K562 (cell line): ENCODE results near the gene PCSK5. TPM values are rescaled to one million over a fixed set of nuclear protein-coding genes. Genes with fewer than 3 reads are reported as not detected.

ENCODE experiments used
- ATAC-seq: fragments of 200-7000 bp; cut with Tn5 transposase; 3 replicates; pipeline ENCODE4 v1.9.1; 2020; ENCODE audit warnings: moderate library complexity
- BruUV-seq: library from RNA; stranded (reverse); fragments of 400-500 nt; replicated peaks from 2 replicates; lab custom pipeline; 2021; lab: Mats Ljungman, UMichigan
- CTCF ChIA-PET: fragments of 300-600 bp; formaldehyde crosslinking; extraction: SDS; loops from one replicate; lab custom pipeline; 2021; ENCODE audit warnings: low intra/inter-chr PET ratio; lab: Yijun Ruan, JAX
- POLR2A ChIA-PET: fragments of 300-600, 350-650 bp; sonication (Branson Sonifier 250); formaldehyde crosslinking; extraction: SDS; loops from one replicate; lab custom pipeline; 2021; ENCODE audit warnings: antibody characterized with exemption, inconsistent platforms; lab: Yijun Ruan, JAX
- DNase-seq, 4 experiments: peaks; one replicate each; pipeline versions ENCODE4 v3.0.0 to v3.0.0-alpha.2; 2011 to 2018; ENCODE audit warnings: low spot score in 3 of 4, mixed read lengths in 3 of 4; ENCODE audit errors: extremely low read depth in 1 of 4
- FAIRE-seq: peaks from 2 replicates; lab custom pipeline; 2011; peaks lifted over from hg19 to GRCh38; lab: Jason Lieb, UNC
- H2AFZ ChIP-seq: 2 replicates; pipeline ENCODE4 v1.6.0; 2011; ENCODE audit warnings: low read depth, low read length, control low read depth, inconsistent platforms
- H3K27ac ChIP-seq: fragments of 200-600 bp; 3 replicates; pipeline ENCODE4 v1.8.0; 2011; ENCODE audit warnings: low read depth, mild to moderate bottlenecking, control low read depth, inconsistent platforms, low read length, moderate library complexity, mixed read lengths; ENCODE audit errors: extremely low read depth
- H3K27me3 ChIP-seq, 2 experiments: fragments of 300-600 bp in 1 of 2; 2 replicates in 1 of 2; 3 replicates in 1 of 2; pipeline versions ENCODE4 v1.6.0 to v1.8.0; 2011; ENCODE audit warnings: inconsistent platforms in 2 of 2, low read length in 2 of 2, mild to moderate bottlenecking in 1 of 2, mixed read lengths in 1 of 2, moderate library complexity in 1 of 2; ENCODE audit not compliant: control insufficient read depth in 2 of 2, insufficient read depth in 2 of 2
- H3K36me3 ChIP-seq: fragments of 300-600 bp; 3 replicates; pipeline ENCODE4 v1.8.0; 2011; ENCODE audit warnings: mild to moderate bottlenecking, low read length, inconsistent platforms; ENCODE audit not compliant: control insufficient read depth, insufficient read depth
- H3K4me1 ChIP-seq, 2 experiments: fragments of 200-600 bp in 1 of 2; replicated peaks in 1 of 2; 2 replicates in 1 of 2; 3 replicates in 1 of 2; pipeline versions ENCODE4 v1.5.1 to v1.8.0; 2011; ENCODE audit warnings: inconsistent platforms in 2 of 2, low read length in 2 of 2, mild to moderate bottlenecking in 1 of 2, mixed read lengths in 1 of 2, moderate library complexity in 1 of 2; ENCODE audit not compliant: control insufficient read depth in 2 of 2, insufficient read depth in 2 of 2
- H3K4me2 ChIP-seq: 2 replicates; pipeline ENCODE4 v1.6.1; 2011; ENCODE audit warnings: low read length, control low read depth, inconsistent platforms, mixed read lengths; ENCODE audit not compliant: insufficient read depth
- H3K4me3 ChIP-seq: fragments of 200-600 bp; sonication (generic), shearing (Covaris generic); 2 replicates; pipeline ENCODE4 v1.5.1; 2016; ENCODE audit warnings: control low read depth, inconsistent platforms
- H3K79me2 ChIP-seq: fragments of 200-600 bp; 3 replicates; pipeline ENCODE4 v1.8.0; 2011; ENCODE audit warnings: low read length, inconsistent platforms; ENCODE audit not compliant: control insufficient read depth, insufficient read depth
- H3K9ac ChIP-seq, 2 experiments: 2 replicates each; pipeline versions ENCODE4 v1.6.0 to v1.6.1; 2011; ENCODE audit warnings: low read depth in 2 of 2, low read length in 2 of 2, control low read depth in 1 of 2, inconsistent platforms in 1 of 2, mild to moderate bottlenecking in 1 of 2, mixed read lengths in 1 of 2; ENCODE audit not compliant: insufficient read depth in 1 of 2
- H3K9me1 ChIP-seq: one replicate; pipeline ENCODE4 v1.6.0; 2011; ENCODE audit warnings: inconsistent platforms, mild to moderate bottlenecking, low read length, moderate library complexity; ENCODE audit not compliant: control insufficient read depth, insufficient read depth
- H3K9me3 ChIP-seq: replicated peaks from 2 replicates; pipeline ENCODE4 v1.5.1; 2011; ENCODE audit warnings: low read depth, low read length, inconsistent platforms; ENCODE audit not compliant: control insufficient read depth, insufficient read depth
- H4K20me1 ChIP-seq: replicated peaks from 2 replicates; pipeline ENCODE4 v1.6.1; 2011; ENCODE audit warnings: low read length, inconsistent platforms, mixed read lengths; ENCODE audit not compliant: control insufficient read depth, insufficient read depth
- BCL6 ChIP-seq: fragments of 250-450 bp; sonication (Bioruptor Pico); IDR thresholded peaks from 2 replicates; pipeline ENCODE4 v1.4.0; 2020
- BDP1 ChIP-seq: IDR thresholded peaks from 3 replicates; pipeline ENCODE4 v1.6.1; 2011; ENCODE audit not compliant: insufficient read length, insufficient read depth
- HMGN3 ChIP-seq: IDR thresholded peaks from 2 replicates; pipeline ENCODE4 v1.6.1; 2011; ENCODE audit warnings: borderline replicate concordance, low read depth, mild to moderate bottlenecking, mixed read lengths, low read length; ENCODE audit not compliant: insufficient read length; ENCODE audit errors: extremely low read depth
- HNRNPH1 ChIP-seq: fragments of 200-400 bp; formaldehyde crosslinking; optimal IDR thresholded peaks from 2 replicates; pipeline ENCODE3; 2017; ENCODE audit warnings: low read depth, mild to moderate bottlenecking, low read length, moderate library complexity
- JUN ChIP-seq, 2 experiments: sonication (generic) in 1 of 2; formaldehyde crosslinking in 1 of 2; IDR thresholded peaks; 2 replicates each; pipeline versions ENCODE4 v1.6.1 to v1.8.0; 2012 to 2022; ENCODE audit warnings: borderline replicate concordance in 2 of 2, mild to moderate bottlenecking in 2 of 2, improper control_type of control experiment in 1 of 2, low read depth in 1 of 2, low read length in 1 of 2, missing genetic modification reagents in 1 of 2
- JUNB ChIP-seq: fragments of 450-650 bp; formaldehyde crosslinking; conservative IDR thresholded peaks from 2 replicates; pipeline ENCODE4 v1.4.0; 2020; ENCODE audit warnings: mild to moderate bottlenecking
- MEIS2 ChIP-seq: fragments of 450-650 bp; IDR thresholded peaks from 2 replicates; pipeline ENCODE4 v1.6.1; 2014; ENCODE audit warnings: mild to moderate bottlenecking; ENCODE audit not compliant: partially characterized antibody
- SLC30A9 ChIP-seq: fragments of 250-450 bp; sonication (Bioruptor Pico); IDR thresholded peaks from 2 replicates; pipeline ENCODE4 v1.8.0; 2022; ENCODE audit warnings: mild to moderate bottlenecking, moderate library complexity
- ZNF444 ChIP-seq: fragments of 250-450 bp; sonication (Bioruptor Pico); IDR thresholded peaks from 2 replicates; pipeline ENCODE4 v1.4.0; 2020; ENCODE audit warnings: mild to moderate bottlenecking, moderate library complexity
- WGBS: fragments of 100-300 bp; shearing (Covaris generic); methylation state at CpG from one replicate; pipeline ENCODE4 v1.1.6; 2016; ENCODE audit warnings: low coverage, mixed read lengths; ENCODE audit not compliant: insufficient coverage; ENCODE audit errors: missing lambda C conversion rate; 5-methylcytosine and 5-hydroxymethylcytosine counted together
- in situ Hi-C: fragments of 300-500 bp; cut with MboI; formaldehyde crosslinking; loops from 4 replicates; pipeline ENCODE4 v1.15.0; 2018; ENCODE audit warnings: inconsistent platforms, mixed read lengths
- intact Hi-C: fragments of 100-400 bp; cut with micrococcal nuclease; formaldehyde crosslinking; loops from 2 replicates; pipeline ENCODE4 v1.14.2; 2022
- polyA plus RNA-seq, 8 experiments: library from polyadenylated mRNA; depleted of rRNA in 4 of 8; stranded (reverse) in 5 of 8; unstranded in 3 of 8; fragments of >200 nt; fragmentation: Nextera tagmentation in 2 of 8; fragmentation: Illumina TruSeq in 1 of 8; extraction: Ambion mirVana in 2 of 8; extraction: Trizol in 1 of 8; gene quantifications; 2 replicates each; pipeline versions ENCODE4 v1.2.1 to v1.2.3, GENCODE V29; 2011 to 2014; ENCODE audit warnings: inconsistent platforms in 1 of 8, missing spikeins in 1 of 8
- total RNA-seq, 7 experiments: library from RNA; depleted of rRNA in 6 of 7; stranded (reverse); fragments of >200 nt in 6 of 7; fragmentation: Illumina TruSeq in 2 of 7; extraction: Trizol in 2 of 7; gene quantifications; 2 replicates each; pipeline versions ENCODE4 v1.2.1 to v1.2.3, GENCODE V29; 2011 to 2021; ENCODE audit warnings: low replicate concordance in 1 of 7
- TF ChIP-seq, protein P1 (sequence below): sonication (generic); formaldehyde crosslinking; IDR thresholded peaks from 2 replicates; pipeline ENCODE4 v1.8.0; 2022; ENCODE audit warnings: mild to moderate bottlenecking, missing genetic modification reagents

The PCSK5 gene
- total and polyA plus RNA-seq, 9 of the 15 experiments (the other 6 are each of a cell fraction or from before 2014, with no cell fraction given): not detected

DNA sequence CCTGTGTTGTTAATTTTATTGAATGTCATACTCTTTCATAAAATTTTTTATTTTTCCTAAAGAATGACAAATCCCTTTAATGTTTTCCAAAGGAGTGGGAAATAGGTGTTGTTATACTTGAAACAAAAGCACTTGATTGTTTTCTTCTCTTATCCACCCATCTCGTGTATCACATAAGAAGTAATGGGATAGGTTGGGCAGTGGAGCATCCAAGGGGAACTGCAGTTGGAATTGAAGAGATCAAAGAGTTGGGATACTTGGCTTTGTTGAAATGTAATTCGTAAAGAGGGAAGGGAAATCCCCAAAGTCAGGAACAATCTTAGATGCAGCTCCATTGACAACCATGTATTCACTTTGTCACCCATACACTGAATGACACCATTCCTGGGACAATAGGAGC is 148.0 kb downstream of the PCSK5 start:
- no peaks in the 10 kb centered on the region for H3K4me1 ChIP-seq
- in situ Hi-C loops: no loop called here
- WGBS: 0% methylated on average over 2 of the region's 2 CpGs
- CTCF ChIA-PET: no interaction called here
- no peak for TF ChIP-seq BCL6 (CRISPR knock-in tag)
- no peak for TF ChIP-seq HNRNPH1
- no peak for TF ChIP-seq HMGN3
- TF ChIP-seq MEIS2: no peak
- TF ChIP-seq JUN (IDR thresholded peaks at IDR 0.05; ENCODE audit: borderline replicate concordance, low read depth, low read length): no peak
- no peak for TF ChIP-seq JUN (CRISPR knock-in tag; IDR thresholded peaks at IDR 0.05; ENCODE audit: borderline replicate concordance)
- TF ChIP-seq, protein P1, sequence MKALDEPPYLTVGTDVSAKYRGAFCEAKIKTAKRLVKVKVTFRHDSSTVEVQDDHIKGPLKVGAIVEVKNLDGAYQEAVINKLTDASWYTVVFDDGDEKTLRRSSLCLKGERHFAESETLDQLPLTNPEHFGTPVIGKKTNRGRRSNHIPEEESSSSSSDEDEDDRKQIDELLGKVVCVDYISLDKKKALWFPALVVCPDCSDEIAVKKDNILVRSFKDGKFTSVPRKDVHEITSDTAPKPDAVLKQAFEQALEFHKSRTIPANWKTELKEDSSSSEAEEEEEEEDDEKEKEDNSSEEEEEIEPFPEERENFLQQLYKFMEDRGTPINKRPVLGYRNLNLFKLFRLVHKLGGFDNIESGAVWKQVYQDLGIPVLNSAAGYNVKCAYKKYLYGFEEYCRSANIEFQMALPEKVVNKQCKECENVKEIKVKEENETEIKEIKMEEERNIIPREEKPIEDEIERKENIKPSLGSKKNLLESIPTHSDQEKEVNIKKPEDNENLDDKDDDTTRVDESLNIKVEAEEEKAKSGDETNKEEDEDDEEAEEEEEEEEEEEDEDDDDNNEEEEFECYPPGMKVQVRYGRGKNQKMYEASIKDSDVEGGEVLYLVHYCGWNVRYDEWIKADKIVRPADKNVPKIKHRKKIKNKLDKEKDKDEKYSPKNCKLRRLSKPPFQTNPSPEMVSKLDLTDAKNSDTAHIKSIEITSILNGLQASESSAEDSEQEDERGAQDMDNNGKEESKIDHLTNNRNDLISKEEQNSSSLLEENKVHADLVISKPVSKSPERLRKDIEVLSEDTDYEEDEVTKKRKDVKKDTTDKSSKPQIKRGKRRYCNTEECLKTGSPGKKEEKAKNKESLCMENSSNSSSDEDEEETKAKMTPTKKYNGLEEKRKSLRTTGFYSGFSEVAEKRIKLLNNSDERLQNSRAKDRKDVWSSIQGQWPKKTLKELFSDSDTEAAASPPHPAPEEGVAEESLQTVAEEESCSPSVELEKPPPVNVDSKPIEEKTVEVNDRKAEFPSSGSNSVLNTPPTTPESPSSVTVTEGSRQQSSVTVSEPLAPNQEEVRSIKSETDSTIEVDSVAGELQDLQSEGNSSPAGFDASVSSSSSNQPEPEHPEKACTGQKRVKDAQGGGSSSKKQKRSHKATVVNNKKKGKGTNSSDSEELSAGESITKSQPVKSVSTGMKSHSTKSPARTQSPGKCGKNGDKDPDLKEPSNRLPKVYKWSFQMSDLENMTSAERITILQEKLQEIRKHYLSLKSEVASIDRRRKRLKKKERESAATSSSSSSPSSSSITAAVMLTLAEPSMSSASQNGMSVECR: no peak
- no peak for TF ChIP-seq BDP1
- TF ChIP-seq JUNB (CRISPR knock-in tag): no peak
- no peak for TF ChIP-seq SLC30A9 (CRISPR knock-in tag)
- no peak for TF ChIP-seq ZNF444
- H3K36me3 ChIP-seq: no peaks in the 10 kb centered on the region
- POLR2A ChIA-PET: no interaction called here
- H3K9me3 ChIP-seq: no peaks in the 10 kb centered on the region
- H3K79me2 ChIP-seq: no peaks in the 10 kb centered on the region
- no peaks in the 10 kb centered on the region for H3K27me3 ChIP-seq
- no peaks in the 10 kb centered on the region for H4K20me1 ChIP-seq
- intact Hi-C loops: loop anchor here (10.0 kb wide), 1 partner anchor 56 kb away; no protein-coding TSS in a partner anchor
- FAIRE-seq (no peak), ATAC-seq (no peak), DNase-seq (no peak)
- H3K9ac ChIP-seq: no peak overlapping the region
- no peak overlapping the region for H2AFZ ChIP-seq
- no TSS peak for BruUV-seq
- no peak overlapping the region for H3K27ac ChIP-seq
- H3K4me3 ChIP-seq: no peak overlapping the region
- H3K9me1 ChIP-seq: no peaks in the 10 kb centered on the region
- no peak overlapping the region for H3K4me2 ChIP-seq
